Measurements from ENCODE around the gene TADA3.

The TADA3 gene

GRCh38 chr3:9767418-9767817 lies 24.9 kb downstream of the TADA3 start:
- FAIRE-seq: no peak

GRCh38 chr3:9765865-9766264 lies 26.4 kb downstream of the TADA3 start:
- no peak for DNase-seq (ENCODE audit: insufficient read length, low spot score)
- no peak for FAIRE-seq

More at GRCh38 chr3:9767418-9767817, 24.9 kb downstream of the TADA3 start:
- no peak for DNase-seq (ENCODE audit: insufficient read length, low spot score)

GRCh38 chr3:9762871-9763270 lies 29.4 kb downstream of the TADA3 start:
- FAIRE-seq: no peak
- DNase-seq (ENCODE audit: insufficient read length, low spot score): no peak

GRCh38 chr3:9761919-9762318 lies 30.4 kb downstream of the TADA3 start:
- FAIRE-seq (no peak), DNase-seq (ENCODE audit: insufficient read length, low spot score) (no peak)

- DNase-seq (ENCODE audit: insufficient read length, low spot score): no peak
- FAIRE-seq: no peak
Measured at GRCh38 chr3:9760779-9761505, 31.3 kb downstream of the TADA3 start.

- DNase-seq (ENCODE audit: insufficient read length, low spot score) (no peak), FAIRE-seq (no peak)
Measured at GRCh38 chr3:9757427-9757826, 34.8 kb downstream of the TADA3 start.

- no peak for FAIRE-seq
- DNase-seq (ENCODE audit: insufficient read length, low spot score): no peak
Measured at GRCh38 chr3:9754678-9755077, 37.6 kb downstream of the TADA3 start.

GRCh38 chr3:9750556-9751411 lies 41.5 kb downstream of the TADA3 start:
- FAIRE-seq (no peak), DNase-seq (ENCODE audit: insufficient read length, low spot score) (no peak)

- FAIRE-seq (peak; percentile 85), DNase-seq (ENCODE audit: insufficient read length, low spot score) (peak; percentile 98)
Measured at GRCh38 chr3:9749645-9750555, 42.4 kb downstream of the TADA3 start, which contains the start of gene OGG1. Gene OGG1 (plus strand): TSS chr3:9749952. CDS start chr3:9750287, 335 bp downstream.

- no peak for FAIRE-seq
Measured at GRCh38 chr3:9749296-9749644, 43.0 kb downstream of the TADA3 start.

GRCh38 chr3:9748031-9748430 lies 44.2 kb downstream of the TADA3 start:
- FAIRE-seq (no peak), DNase-seq (ENCODE audit: insufficient read length, low spot score) (no peak)

More at GRCh38 chr3:9749296-9749644, 43.0 kb downstream of the TADA3 start:
- no peak for DNase-seq (ENCODE audit: insufficient read length, low spot score)

- DNase-seq (ENCODE audit: insufficient read length, low spot score) (no peak), FAIRE-seq (no peak)
Measured at GRCh38 chr3:9747267-9747666, 45.0 kb downstream of the TADA3 start.

GRCh38 chr3:9746330-9746729 lies 45.9 kb downstream of the TADA3 start:
- DNase-seq (ENCODE audit: insufficient read length, low spot score): no peak
- no peak for FAIRE-seq

GRCh38 chr3:9745521-9745920 lies 46.8 kb downstream of the TADA3 start:
- DNase-seq (ENCODE audit: insufficient read length, low spot score) (no peak), FAIRE-seq (no peak)

GRCh38 chr3:9744162-9744561 lies 48.1 kb downstream of the TADA3 start:
- no peak for DNase-seq (ENCODE audit: insufficient read length, low spot score)
- FAIRE-seq: no peak

GRCh38 chr3:9743548-9743947 lies 48.7 kb downstream of the TADA3 start:
- DNase-seq (ENCODE audit: insufficient read length, low spot score): no peak
- FAIRE-seq: no peak

- no peak for FAIRE-seq
- no peak for DNase-seq (ENCODE audit: insufficient read length, low spot score)
Measured at GRCh38 chr3:9742560-9742959, 49.7 kb downstream of the TADA3 start.

- no peak for DNase-seq (ENCODE audit: insufficient read length, low spot score)
- no peak for FAIRE-seq
Measured at GRCh38 chr3:9739181-9739580, 53.1 kb downstream of the TADA3 start.

GRCh38 chr3:9736831-9737230 lies 55.4 kb downstream of the TADA3 start:
- no peak for FAIRE-seq
- no peak for DNase-seq (ENCODE audit: insufficient read length, low spot score)

- no peak for DNase-seq (ENCODE audit: insufficient read length, low spot score)
- FAIRE-seq: no peak
Measured at GRCh38 chr3:9732740-9733115, 59.5 kb downstream of the TADA3 start.

Measured in GM19239 (cell line).